ENCODE measurements around the gene CDY1.
"Not testable (repeated sequence)": the region's sequence is repeated elsewhere in the genome, so short reads cannot be mapped to it uniquely, and the experiment has no call there.

Gene CDY1, protein sequence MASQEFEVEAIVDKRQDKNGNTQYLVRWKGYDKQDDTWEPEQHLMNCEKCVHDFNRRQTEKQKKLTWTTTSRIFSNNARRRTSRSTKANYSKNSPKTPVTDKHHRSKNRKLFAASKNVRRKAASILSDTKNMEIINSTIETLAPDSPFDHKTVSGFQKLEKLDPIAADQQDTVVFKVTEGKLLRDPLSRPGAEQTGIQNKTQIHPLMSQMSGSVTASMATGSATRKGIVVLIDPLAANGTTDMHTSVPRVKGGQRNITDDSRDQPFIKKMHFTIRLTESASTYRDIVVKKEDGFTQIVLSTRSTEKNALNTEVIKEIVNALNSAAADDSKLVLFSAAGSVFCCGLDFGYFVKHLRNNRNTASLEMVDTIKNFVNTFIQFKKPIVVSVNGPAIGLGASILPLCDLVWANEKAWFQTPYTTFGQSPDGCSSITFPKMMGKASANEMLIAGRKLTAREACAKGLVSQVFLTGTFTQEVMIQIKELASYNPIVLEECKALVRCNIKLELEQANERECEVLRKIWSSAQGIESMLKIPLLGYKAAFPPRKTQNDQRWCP

DNA sequence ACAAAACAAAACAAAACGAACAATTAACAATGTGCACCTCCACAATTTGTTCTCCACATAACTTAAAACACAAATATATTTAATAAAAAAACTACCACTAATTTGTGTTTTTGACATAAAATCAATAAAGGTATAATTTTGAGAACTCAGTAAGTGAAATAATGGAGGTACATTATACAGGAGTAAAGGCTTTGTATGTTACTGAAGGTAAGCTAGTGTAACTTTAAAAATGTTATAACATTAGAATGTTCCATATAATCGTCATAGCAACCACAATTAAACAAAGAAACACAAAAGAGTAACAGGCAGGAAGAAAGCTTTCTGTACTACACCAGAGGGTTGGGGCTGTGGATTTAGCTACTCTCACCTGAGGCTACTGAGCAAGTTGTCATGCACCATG is at the start of gene CDY1:
TSS of gene CDY1 (plus strand) at position 301 of the 400 bp plus-strand sequence. CDS start 326 bp downstream, outside the sequence.
- DNase-seq, result not testable (repeated sequence)

DNA sequence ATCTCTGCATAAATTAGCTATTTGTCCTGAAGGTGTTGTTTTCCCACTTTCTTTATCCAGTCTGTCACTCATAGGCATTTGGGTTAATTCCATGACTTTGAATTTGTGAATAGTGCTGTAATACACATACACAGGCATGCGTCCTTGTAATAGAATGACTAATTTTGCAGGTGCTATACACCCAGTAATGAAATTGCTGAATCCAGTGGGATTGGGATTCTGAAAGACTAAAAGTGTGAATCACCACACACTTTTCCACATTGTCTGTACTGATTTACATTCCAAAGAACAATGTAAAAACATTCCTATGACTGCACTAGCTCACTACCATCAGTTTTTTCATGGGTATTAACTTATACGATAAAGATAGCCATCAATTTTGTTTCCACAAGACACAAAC is 28.6 kb upstream of the CDY1 start:
- DNase-seq, result not testable (repeated sequence)

DNA sequence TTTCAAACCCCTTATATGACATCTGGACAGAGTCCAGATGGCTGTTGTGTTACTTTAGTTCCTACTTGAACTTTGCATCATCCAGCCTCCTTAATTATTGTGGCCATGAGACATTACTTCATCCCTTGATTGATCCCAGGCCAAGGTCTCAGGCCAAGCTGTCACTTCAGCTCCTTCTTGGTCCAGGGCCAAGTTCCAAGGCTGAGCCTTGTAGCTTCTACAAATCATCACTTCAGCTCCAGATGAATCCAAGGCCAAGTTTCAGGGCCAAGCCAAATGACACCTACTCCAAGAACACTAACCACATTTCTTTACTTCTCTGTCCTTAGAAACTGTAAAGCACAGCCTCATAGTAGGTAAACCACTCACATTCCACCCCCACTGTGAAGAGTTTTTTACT is 1.7 kb upstream of the CDY1 start:
- DNase-seq, result not testable (repeated sequence)

DNA sequence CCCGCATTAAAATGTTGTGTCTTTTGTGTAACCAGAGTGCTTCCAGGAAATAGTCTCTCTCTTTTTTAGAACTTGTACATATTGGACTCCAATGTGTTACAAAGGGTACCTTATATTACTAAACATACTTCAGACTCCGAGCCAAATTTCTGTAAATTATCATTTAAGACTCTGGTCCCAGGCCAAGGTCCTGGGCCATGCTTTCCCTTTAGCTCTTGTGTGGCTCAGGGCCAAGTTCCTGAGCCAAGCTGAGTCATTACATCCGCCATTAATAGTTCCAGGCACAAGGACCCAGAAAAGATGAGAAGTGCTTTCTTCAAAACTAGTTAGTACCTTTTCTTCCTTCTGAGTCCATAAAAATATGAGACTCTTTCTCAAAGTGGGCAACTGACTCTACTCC is 4.6 kb downstream of the CDY1 start:
- DNase-seq, result not testable (repeated sequence)

DNA sequence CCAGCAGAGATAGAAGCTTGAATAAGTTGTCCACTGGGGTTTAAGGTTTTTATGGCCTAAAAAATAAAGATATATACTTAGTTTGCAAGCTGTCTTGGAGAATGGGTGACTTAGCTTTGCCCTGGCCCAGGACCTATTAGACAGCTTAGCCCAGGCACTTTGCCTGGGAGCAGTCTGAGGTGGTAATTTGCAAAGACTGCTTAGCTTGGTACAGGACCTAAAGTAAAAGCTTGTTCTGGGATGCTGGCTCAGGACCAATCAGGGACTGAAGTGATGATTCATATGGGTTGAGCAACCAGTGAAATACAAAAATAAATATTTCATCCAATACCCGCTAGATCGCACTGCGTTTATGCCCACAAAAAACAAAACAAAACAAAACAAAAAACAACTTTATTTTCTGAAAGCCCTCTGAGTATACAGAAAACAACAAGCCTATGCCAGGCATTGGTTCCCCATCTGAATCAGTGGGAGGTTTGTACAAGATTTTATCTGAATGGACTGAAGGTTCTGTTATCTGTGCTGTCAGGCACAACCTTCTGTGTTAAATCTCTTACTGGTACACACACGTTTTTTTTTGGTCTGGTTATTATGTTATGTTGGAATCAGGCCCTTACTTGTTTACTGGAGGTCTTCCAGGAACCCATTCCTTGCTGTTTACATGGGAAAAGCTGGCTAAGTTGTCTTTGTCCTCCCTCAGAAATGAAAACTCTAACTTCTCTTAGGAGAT is 8.6 kb downstream of the CDY1 start:
- not testable (repeated sequence) for DNase-seq

DNA sequence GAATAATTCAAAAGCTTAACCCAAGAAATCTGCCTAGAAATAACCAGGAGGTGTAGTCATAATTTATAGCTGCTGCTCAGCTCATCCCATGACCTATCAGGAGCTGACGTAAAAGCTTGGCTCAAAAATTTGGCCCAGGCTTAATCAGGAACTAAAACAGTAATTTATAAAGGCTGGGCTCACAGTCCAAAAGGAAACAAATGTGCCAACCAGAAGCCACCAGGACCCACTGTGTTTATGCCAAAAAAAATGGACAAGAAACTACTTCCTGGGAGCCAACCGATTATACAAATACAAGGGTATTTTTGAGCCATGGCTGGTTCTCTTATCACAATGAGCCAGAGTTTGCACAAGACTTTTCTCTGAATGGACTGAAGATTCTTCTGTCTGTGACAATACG is 17.9 kb downstream of the CDY1 start:
- DNase-seq, result not testable (repeated sequence)

DNA sequence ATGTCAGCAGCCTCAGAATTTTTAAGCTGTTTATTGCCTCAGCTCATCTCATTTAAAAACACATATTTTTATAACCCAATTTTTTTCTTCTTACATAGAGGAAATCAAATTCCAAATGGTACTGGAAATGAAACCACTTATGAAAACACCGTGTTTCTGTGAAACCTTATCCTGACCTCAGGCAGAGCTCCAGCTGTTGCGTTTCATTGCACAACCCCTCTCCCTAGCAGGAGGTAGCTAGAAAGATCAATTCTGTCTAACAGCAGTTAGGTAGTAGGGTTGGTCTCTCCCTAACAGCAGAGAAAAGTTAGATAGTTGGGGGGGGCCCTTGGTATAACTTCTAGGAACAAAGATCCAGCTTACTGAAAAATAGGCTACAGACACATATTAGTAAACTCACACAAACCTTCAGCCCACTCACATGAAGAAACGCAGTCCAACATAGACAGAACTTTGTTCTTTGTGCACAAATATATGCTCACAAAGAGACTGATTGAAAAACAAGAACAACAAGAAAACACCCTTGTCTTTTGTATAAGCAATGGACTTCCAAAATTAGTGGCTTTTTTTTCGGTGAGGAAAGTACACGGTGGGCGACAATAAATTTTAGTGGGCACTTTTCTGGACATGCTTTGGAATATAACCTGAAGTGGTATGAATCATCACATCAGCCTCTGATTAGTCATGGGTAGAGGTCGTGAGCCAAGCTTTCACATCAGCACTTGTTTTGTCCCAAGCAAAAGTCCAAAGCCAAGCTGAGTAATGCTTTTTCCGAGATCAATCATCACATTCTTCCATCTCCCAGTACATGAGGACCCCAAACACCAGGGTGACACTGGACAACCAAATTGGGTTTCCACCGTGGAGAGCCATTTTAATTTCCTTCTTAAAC is 21.4 kb downstream of the CDY1 start:
- DNase-seq, result not testable (repeated sequence)
